ENCODE data around the gene C9orf50. TPM values are rescaled to one million over a fixed set of nuclear protein-coding genes. Genes with fewer than 3 reads are reported as not detected.
"Not testable (repeated sequence)": the region's sequence is repeated elsewhere in the genome, so short reads cannot be mapped to it uniquely, and the experiment has no call there.

C9orf50 gene, protein sequence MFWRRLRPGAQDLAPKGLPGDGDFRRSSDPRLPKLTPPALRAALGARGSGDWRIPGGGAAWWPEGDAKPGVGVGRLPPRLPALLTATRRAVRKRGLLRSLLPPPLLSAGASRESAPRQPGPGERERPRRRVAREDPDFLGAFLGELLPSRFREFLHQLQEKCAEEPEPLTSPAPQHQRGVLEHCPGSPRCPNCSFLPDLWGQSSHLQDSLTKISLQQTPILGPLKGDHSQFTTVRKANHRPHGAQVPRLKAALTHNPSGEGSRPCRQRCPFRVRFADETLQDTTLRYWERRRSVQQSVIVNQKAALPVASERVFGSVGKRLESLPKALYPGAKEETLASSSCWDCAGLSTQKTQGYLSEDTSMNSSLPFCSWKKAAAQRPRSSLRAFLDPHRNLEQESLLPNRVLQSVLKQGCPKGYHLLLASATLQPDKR
- polyA plus RNA-seq (ENCODE audit: insufficient read length in 4 of 4): 1 to 10 TPM in 1 of 4 donors, under 1 TPM in 3; 0.27 to 1.1 (median 0.49) TPM

GRCh38 chr9:129620669-129621295 is at the start of gene C9orf50:
TSS of gene C9orf50 (minus strand) at chr9:129621101. CDS start at chr9:129620574, 527 bp downstream.
- DNase-seq (ENCODE audit: low read depth in 4 of 4, low spot score in 3 of 4): no peak

DNA sequence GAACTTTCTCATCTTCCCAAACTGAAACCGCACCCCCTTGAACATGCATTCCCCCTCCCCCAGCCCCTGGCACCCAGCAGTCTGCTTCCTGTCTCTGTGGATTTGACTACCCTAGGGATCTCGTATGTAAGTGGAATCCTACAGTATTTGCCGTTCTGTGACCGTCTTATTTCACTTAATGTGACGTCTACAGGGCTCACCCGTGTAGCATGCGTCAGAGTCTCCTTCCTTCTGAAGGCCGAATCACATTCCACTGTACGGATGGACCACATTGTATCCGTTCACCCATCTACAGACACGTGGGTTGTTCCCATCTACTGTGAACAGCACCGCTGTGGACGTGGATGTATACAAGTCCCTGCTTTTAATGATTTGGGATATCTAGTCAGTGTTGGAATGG is 49.0 kb upstream of the C9orf50 start:
- DNase-seq (ENCODE audit: low read depth in 4 of 4, low spot score in 3 of 4): no peak

- DNase-seq (ENCODE audit: low read depth in 4 of 4, low spot score in 3 of 4): no peak
Observed at GRCh38 chr9:129669141-129669718, 48.3 kb upstream of the C9orf50 start.

- no peak for DNase-seq (ENCODE audit: low read depth in 4 of 4, low spot score in 3 of 4)
Observed at GRCh38 chr9:129667850-129668249, 46.9 kb upstream of the C9orf50 start.

- DNase-seq (ENCODE audit: low read depth in 4 of 4, low spot score in 3 of 4): no peak
Observed at GRCh38 chr9:129667378-129667777, 46.5 kb upstream of the C9orf50 start.

- DNase-seq (ENCODE audit: low read depth in 4 of 4, low spot score in 3 of 4): no peak
Observed at GRCh38 chr9:129666575-129666974, 45.7 kb upstream of the C9orf50 start.

GRCh38 chr9:129665814-129666520 is 45.1 kb upstream of the C9orf50 start:
- no peak for DNase-seq (ENCODE audit: low read depth in 4 of 4, low spot score in 3 of 4)

DNA sequence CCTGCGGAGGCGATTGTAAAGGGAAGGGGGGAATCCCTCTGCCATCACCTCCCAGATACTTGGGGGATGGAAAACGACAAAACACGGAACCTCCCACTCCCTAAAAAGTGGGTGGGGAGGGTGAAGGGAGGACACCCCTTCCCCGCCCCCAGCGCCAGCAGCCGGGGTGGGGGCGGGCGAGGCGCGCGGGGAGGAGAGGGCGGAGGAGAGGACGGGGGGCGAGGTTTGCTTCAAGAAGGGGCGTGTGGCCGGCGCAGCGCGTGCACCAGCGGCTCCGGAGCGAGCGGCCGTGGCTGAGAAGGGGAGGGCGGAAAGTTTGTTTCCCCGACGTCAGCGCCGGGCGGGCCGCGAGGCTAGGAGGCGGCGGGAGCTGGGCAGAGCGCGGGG is 44.5 kb upstream of the C9orf50 start, which contains the start of gene PRRX2:
Gene PRRX2 (plus strand): TSS at position 259 of the 387 bp plus-strand sequence. CDS start 221 bp downstream, outside the sequence.
- no peak for DNase-seq (ENCODE audit: low read depth in 4 of 4, low spot score in 3 of 4)

DNA sequence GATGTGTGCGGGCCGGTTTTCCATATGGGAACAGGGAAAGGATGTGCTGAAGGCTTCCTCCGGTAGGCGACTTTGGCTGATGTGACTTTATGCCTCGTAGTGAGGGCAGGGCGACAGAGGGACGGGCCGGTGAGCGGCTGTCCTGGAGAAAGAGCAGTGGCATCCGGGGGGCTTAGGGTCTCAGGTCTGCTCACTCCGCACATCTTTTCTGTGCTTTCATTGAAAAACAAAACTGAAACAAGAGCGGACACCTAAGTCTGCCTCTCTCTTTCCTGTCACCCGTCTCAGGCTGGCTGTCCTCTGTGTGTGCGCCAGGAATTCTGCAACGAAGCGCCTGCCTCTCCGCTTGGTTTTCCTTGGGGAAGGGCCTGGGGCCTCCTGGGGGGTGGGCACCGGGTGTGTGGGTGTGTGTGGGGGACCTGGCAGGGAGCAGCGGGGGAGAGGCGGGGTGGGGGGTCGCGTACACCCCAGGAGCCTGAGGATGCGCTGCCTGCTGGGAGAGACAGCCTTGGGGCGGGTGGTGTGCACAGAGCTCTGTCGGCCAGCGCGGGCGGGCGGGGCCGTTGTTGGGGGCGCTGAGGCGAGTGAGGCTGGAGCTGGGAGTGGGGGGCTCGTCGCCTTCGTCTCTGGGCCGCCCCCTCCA is 44.0 kb upstream of the C9orf50 start:
- DNase-seq (ENCODE audit: low read depth in 4 of 4, low spot score in 3 of 4): no peak

- not testable (repeated sequence) for DNase-seq (ENCODE audit: low read depth in 4 of 4, low spot score in 3 of 4)
Observed at GRCh38 chr9:129662239-129662638, 41.3 kb upstream of the C9orf50 start.

DNA sequence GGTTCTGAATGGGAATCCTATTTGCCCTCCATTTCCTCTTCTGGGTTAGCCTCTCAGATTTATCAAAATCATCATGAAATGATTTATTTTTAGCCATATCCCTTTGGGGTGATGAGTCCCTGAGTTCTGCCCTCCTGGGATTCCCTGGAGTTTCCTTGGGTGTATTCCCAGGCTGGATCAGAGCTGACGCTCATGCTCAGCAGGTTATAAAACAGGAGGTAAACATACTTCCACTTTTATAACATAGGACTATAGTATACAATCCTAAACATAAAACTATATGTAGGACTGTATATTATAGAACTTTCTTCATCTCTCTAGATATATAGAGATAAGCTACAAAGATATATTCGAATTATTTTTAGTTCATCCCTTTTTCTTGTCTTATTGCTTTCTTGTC is 40.1 kb upstream of the C9orf50 start:
- no peak for DNase-seq (ENCODE audit: low read depth in 4 of 4, low spot score in 3 of 4)

DNA sequence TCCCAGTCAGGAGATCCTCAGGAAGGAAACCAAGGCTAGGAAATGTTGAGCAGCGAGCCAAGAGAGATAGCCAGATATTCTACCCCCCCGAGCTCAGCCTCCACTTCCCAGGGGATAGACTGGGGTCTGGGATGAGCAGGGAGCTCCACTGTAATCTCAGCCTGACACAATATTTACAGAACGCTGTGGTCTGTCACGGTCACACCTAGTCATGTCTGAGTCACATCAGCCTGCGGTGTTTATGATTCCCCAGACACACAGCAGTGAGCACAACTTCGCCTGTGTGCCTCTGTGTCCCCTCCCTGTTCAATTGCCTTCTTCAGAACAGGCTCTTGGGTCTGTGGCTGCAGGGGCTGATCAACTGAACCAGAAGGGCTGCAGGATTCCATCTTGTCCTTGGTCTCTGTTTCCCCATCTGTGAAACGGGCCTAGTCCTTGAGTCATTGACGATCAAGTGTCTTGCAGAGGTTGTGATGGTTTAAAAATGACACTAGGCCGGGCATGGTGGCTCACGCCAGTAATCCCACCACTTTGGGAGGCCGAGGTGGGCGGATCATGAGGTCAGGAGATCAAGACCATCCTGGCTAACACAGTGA is 36.0 kb upstream of the C9orf50 start:
- no peak for DNase-seq (ENCODE audit: low read depth in 4 of 4, low spot score in 3 of 4)

- no peak for DNase-seq (ENCODE audit: low read depth in 4 of 4, low spot score in 3 of 4)
Observed at GRCh38 chr9:129655696-129656095, 34.8 kb upstream of the C9orf50 start.

DNA sequence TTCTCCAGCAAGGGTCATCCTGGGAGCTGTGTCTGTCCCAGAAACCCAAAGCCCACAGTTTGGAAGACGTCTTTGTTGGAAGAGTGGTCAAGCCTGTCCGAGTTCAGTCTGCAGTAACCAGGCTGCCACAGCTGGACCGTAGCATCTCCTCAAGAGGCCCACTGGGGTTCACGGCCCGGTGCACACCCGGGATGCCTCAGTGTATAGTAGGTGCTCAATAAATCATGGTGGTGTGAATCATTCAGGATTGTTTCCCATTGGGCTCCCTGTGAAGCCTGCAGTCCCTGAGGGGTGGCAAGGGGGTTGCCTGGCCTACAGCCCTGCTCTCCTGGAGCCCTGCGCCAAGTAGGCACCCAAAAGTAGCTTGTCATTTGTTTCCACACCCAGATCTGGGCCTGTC is 34.3 kb upstream of the C9orf50 start:
- DNase-seq (ENCODE audit: low read depth in 4 of 4, low spot score in 3 of 4): no peak

DNA sequence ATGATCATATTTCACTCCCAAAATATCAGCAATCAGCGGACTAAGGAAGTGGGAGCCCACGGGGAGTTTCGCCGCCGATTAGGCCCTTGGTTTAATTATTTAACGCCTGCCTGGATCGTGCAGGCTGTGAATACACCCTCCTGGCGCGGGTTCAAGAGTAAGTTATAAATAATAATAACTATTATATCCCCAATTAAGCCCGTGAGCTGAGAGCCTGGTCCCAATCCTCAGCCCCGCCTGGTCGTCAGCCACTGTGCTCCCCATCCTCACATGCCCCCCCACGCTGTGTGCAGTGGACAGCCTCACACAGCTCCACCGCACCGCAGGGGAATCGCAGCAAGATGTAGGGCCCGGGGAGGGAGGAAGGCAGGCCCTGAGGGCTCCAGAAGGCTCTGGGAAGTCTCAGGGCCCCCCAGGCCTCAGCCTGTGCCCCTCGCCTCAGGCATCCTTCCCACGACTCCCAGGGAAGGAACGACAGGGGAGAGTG is 33.7 kb upstream of the C9orf50 start:
- DNase-seq (ENCODE audit: low read depth in 4 of 4, low spot score in 3 of 4): no peak

DNA sequence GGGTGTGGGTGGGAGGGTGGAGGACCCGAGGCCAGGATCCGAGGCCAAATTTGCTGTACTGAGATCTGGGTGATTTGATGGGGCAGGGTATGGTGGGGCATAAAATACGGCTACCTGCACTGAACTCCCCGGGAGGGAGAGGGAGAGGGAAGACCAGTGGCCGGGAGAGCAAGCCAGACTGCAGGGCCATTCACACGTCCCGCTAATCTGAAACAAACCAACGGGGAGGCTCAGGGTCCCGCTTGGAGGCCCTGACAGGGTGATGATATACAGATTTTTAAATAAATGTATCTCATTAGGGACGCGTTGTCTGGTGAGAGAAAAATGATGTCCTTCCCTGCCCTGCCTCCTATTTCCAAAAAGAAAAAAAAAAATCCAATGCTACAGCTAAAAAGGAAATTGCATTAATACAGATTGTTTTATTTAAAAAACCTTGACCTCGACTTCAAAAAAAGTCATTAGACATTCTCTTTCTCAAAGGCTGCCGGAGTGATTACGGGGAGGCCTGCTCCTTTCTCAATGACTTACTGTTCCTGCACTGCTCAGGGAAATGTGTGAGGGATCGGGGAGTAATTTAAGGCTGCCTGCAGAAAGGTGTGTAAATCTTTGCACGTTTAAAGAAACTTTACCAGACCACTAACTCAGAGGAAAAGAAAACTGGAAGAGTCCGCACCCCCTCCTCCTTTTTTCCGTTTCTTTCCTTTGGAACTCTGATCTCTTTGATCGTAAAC is 33.1 kb upstream of the C9orf50 start:
- DNase-seq (ENCODE audit: low read depth in 4 of 4, low spot score in 3 of 4): peak in 2 of 4 donors; percentile 58 to 73

DNA sequence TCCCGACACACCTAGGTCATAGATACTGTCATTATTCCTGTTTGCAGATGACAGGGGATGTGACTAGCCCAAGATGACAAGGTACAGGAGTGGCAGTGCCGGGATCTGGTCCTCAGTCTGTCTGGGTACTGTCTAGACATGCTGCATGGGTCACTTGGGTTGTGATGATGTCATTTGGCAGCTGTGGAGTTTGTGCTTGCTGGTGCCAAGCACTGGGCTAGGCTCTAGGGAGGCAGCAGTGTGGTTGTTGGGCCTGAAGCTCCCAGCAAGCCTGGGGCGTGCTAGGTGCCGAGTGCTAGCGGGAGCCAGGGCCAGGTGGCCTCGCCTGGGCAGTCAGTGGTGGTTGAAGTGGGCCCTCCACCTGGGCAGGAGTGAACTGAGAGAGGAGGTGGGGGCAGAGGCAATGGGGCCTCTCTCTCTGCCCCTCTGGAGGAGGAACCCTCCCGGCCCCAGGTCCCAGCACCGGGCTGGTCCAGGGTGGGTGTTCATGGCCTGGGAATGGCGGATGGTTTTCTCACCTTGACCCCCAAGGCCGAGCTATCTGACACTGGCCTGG is 29.9 kb upstream of the C9orf50 start:
- no peak for DNase-seq (ENCODE audit: low read depth in 4 of 4, low spot score in 3 of 4)

- DNase-seq (ENCODE audit: low read depth in 4 of 4, low spot score in 3 of 4): no peak
Observed at GRCh38 chr9:129649726-129650679, 29.1 kb upstream of the C9orf50 start.
